GM12864 (cell line): Measurements from ENCODE around the gene NRDC.

Experiments used
- DNase-seq: peaks from one replicate; pipeline ENCODE4 v3.0.0-alpha.2; 2011; ENCODE audit warnings: low read depth
- H3K4me3 ChIP-seq: 2 replicates; pipeline ENCODE4 v1.5.1; 2011; ENCODE audit warnings: mild to moderate bottlenecking, low read depth, low read length, control low read depth
- CTCF ChIP-seq: IDR thresholded peaks from 2 replicates; pipeline ENCODE4 v1.5.1; 2011; ENCODE audit warnings: low read depth, mild to moderate bottlenecking, moderate library complexity, low read length, control low read depth, inconsistent platforms; ENCODE audit errors: missing control alignments

NRDC gene

GRCh38 chr1:51794260-51794659 is 84.3 kb downstream of the NRDC start:
- TF ChIP-seq CTCF = no peak
- H3K4me3 ChIP-seq = no peak overlapping the region
- no peak for DNase-seq

GRCh38 chr1:51792864-51793263 is 85.7 kb downstream of the NRDC start:
- DNase-seq = no peak
- no peak overlapping the region for H3K4me3 ChIP-seq
- no peak for TF ChIP-seq CTCF

GRCh38 chr1:51791888-51792287 is 86.6 kb downstream of the NRDC start:
- no peak for DNase-seq
- no peak for TF ChIP-seq CTCF
- no peak overlapping the region for H3K4me3 ChIP-seq

- TF ChIP-seq CTCF = no peak
- DNase-seq = no peak
- H3K4me3 ChIP-seq = no peak overlapping the region
These were observed 88.1 kb downstream of the NRDC start for GRCh38 chr1:51790385-51790784.

- H3K4me3 ChIP-seq = no peak overlapping the region
- no peak for TF ChIP-seq CTCF
- DNase-seq = no peak
These were observed 89.2 kb downstream of the NRDC start for GRCh38 chr1:51789342-51789741.

GRCh38 chr1:51788938-51789337 is 89.6 kb downstream of the NRDC start:
- H3K4me3 ChIP-seq = no peak overlapping the region
- TF ChIP-seq CTCF = no peak
- DNase-seq = no peak

GRCh38 chr1:51784997-51785421 is 93.5 kb downstream of the NRDC start:
- TF ChIP-seq CTCF = no peak
- H3K4me3 ChIP-seq = no peak overlapping the region
- DNase-seq = no peak
